B cell (primary cell): ENCODE data around the gene OLIG2. TPM values are rescaled to one million over a fixed set of nuclear protein-coding genes. Genes with fewer than 3 reads are reported as not detected.

ENCODE experiments used
- ATAC-seq: fragments of 200-7000 bp; cut with Tn5 transposase; one replicate; pipeline ENCODE4 v1.10.0; 2021; ENCODE audit warnings: low read depth, mild to moderate bottlenecking, moderate number of reproducible peaks, moderate library complexity
- CTCF ChIA-PET: fragments of 350-600 bp; sonication (Branson Sonifier 250); formaldehyde crosslinking; loops from one replicate; lab custom pipeline; 2021; ENCODE audit warnings: antibody characterized with exemption, inconsistent platforms; lab: Charles Lee
- POLR2A ChIA-PET: fragments of 350-600 bp; sonication (Branson Sonifier 250); formaldehyde crosslinking; loops from one replicate; lab custom pipeline; 2021; ENCODE audit warnings: antibody characterized with exemption; lab: Charles Lee
- DNase-seq: peaks from one replicate; pipeline ENCODE4 v3.0.0; 2013
- H2AFZ ChIP-seq: 2 replicates; pipeline ENCODE4 v1.6.1; 2012; ENCODE audit warnings: mild to moderate bottlenecking, low read depth, low read length; ENCODE audit not compliant: insufficient read depth, poor library complexity, severe bottlenecking
- H3K27ac ChIP-seq, 2 donors: 1 replicate in 1 of 2; 2 replicates in 1 of 2; pipeline ENCODE4 v1.5.1; 2012 to 2013; ENCODE audit warnings: low read length in 2 of 2, mild to moderate bottlenecking in 2 of 2, moderate library complexity in 1 of 2
- H3K27me3 ChIP-seq, 4 experiments: fragments of 200-600 bp in 1 of 4; sonication (generic) in 1 of 4; replicated peaks in 1 of 4; 1 replicate in 2 of 4; 2 replicates in 2 of 4; pipeline versions ENCODE4 v1.6.1 to v1.7.0; 2013 to 2016; ENCODE audit warnings: low read length in 3 of 4, mild to moderate bottlenecking in 2 of 4, mixed read lengths in 1 of 4, moderate library complexity in 1 of 4; ENCODE audit not compliant: insufficient read depth in 4 of 4, control insufficient read depth in 3 of 4; ENCODE audit errors: control extremely low read depth in 1 of 4
- H3K36me3 ChIP-seq, 2 experiments: replicated peaks in 1 of 2; 1 replicate in 1 of 2; 2 replicates in 1 of 2; pipeline versions ENCODE4 v1.6.1 to v1.7.1; 2013; ENCODE audit warnings: low read length in 1 of 2; ENCODE audit not compliant: insufficient read depth in 2 of 2, control insufficient read depth in 1 of 2; ENCODE audit errors: control extremely low read depth in 1 of 2, extremely low read depth in 1 of 2
- H3K4me1 ChIP-seq, 2 donors: fragments of 200-600 bp in 1 of 2; sonication (generic) in 1 of 2; 1 replicate in 1 of 2; 2 replicates in 1 of 2; pipeline versions ENCODE4 v1.5.1 to v1.6.1; 2013 to 2017; ENCODE audit warnings: low read length in 2 of 2; ENCODE audit not compliant: control insufficient read depth in 2 of 2, insufficient read depth in 2 of 2
- H3K4me2 ChIP-seq: replicated peaks from 2 replicates; pipeline ENCODE3; 2012; ENCODE audit warnings: mild to moderate bottlenecking, low read depth, low read length; ENCODE audit not compliant: poor library complexity, severe bottlenecking
- H3K4me3 ChIP-seq, 5 experiments: fragments of 200-600 bp in 1 of 5; sonication (generic) in 1 of 5; 1 replicate in 3 of 5; 2 replicates in 2 of 5; pipeline versions ENCODE4 v1.5.1 to v1.7.0; 2011 to 2016; ENCODE audit warnings: low read length in 4 of 5, mild to moderate bottlenecking in 4 of 5, low read depth in 2 of 5, control low read depth in 1 of 5, moderate library complexity in 1 of 5; ENCODE audit not compliant: insufficient read depth in 1 of 5; ENCODE audit errors: control extremely low read depth in 1 of 5, extremely low read depth in 1 of 5
- H3K79me2 ChIP-seq: fragments of 200-600 bp; sonication (generic); one replicate; pipeline ENCODE4 v1.6.0; 2016; ENCODE audit warnings: low read length; ENCODE audit not compliant: control insufficient read depth, insufficient read depth
- H3K9ac ChIP-seq: fragments of 200-600 bp; sonication (generic); 2 replicates; pipeline ENCODE4 v1.6.1; 2017; ENCODE audit warnings: mild to moderate bottlenecking, low read length, moderate library complexity
- H3K9me3 ChIP-seq, 3 donors: one replicate each; pipeline versions ENCODE4 v1.6.1 to v1.7.1; 2013; ENCODE audit warnings: low read length in 2 of 3; ENCODE audit not compliant: control insufficient read depth in 2 of 3, insufficient read depth in 1 of 3; ENCODE audit errors: control extremely low read depth in 1 of 3
- H4K20me1 ChIP-seq: 2 replicates; pipeline ENCODE4 v1.6.0; 2012; ENCODE audit warnings: mild to moderate bottlenecking, low read length; ENCODE audit not compliant: insufficient read depth, control insufficient read depth, poor library complexity, severe bottlenecking
- H3K27ac Mint-ChIP-seq: one replicate; pipeline ENCODE4 v1.8.0; 2021; ENCODE audit warnings: mixed read lengths
- H3K27me3 Mint-ChIP-seq: one replicate; pipeline ENCODE4 v1.8.0; 2021; ENCODE audit warnings: mixed read lengths
- H3K4me1 Mint-ChIP-seq: one replicate; pipeline ENCODE4 v1.8.0; 2021; ENCODE audit warnings: mixed read lengths
- H3K4me3 Mint-ChIP-seq: one replicate; pipeline ENCODE4 v1.8.0; 2021; ENCODE audit warnings: mixed read lengths
- H3K9me3 Mint-ChIP-seq: one replicate; pipeline ENCODE4 v1.8.0; 2022; ENCODE audit warnings: mixed read lengths; ENCODE audit not compliant: insufficient read depth
- EZH2 ChIP-seq: IDR thresholded peaks from 2 replicates; pipeline ENCODE4 v1.6.1; 2012; ENCODE audit warnings: borderline replicate concordance, low read depth, mild to moderate bottlenecking, moderate library complexity, low read length; ENCODE audit not compliant: insufficient read depth, poor library complexity, severe bottlenecking
- WGBS: methylation state at CpG from one replicate; pipeline ENCODE4 v1.1.5; 2013; ENCODE audit warnings: missing lambda C conversion rate; ENCODE audit not compliant: insufficient coverage; 5-methylcytosine and 5-hydroxymethylcytosine counted together
- intact Hi-C: fragments of 100-400 bp; cut with micrococcal nuclease; formaldehyde crosslinking; loops from one replicate; pipeline ENCODE4 v1.10.0; 2022
- polyA plus RNA-seq: library from polyadenylated mRNA; depleted of rRNA; stranded (reverse); fragments of >200 nt; gene quantifications from 2 replicates; pipeline ENCODE4 v1.2.3, GENCODE V29; 2012
- total RNA-seq, 2 donors: library from RNA; stranded (reverse); fragments of 120-200 nt in 1 of 2; gene quantifications; 1 replicate in 1 of 2; 2 replicates in 1 of 2; pipeline versions ENCODE4 v1.2.3 to v1.2.4, GENCODE V29; 2013 to 2022
- TF ChIP-seq, protein P1 (sequence below): fragments of 200-600 bp; IDR thresholded peaks from one replicate; pipeline ENCODE4 v1.8.0; 2022; ENCODE audit warnings: antibody characterized with exemption, mild to moderate bottlenecking

The OLIG2 gene
- total and polyA plus RNA-seq, 2 donors (not counting 1 experiment from before 2014, with no cell fraction given), result not detected

DNA sequence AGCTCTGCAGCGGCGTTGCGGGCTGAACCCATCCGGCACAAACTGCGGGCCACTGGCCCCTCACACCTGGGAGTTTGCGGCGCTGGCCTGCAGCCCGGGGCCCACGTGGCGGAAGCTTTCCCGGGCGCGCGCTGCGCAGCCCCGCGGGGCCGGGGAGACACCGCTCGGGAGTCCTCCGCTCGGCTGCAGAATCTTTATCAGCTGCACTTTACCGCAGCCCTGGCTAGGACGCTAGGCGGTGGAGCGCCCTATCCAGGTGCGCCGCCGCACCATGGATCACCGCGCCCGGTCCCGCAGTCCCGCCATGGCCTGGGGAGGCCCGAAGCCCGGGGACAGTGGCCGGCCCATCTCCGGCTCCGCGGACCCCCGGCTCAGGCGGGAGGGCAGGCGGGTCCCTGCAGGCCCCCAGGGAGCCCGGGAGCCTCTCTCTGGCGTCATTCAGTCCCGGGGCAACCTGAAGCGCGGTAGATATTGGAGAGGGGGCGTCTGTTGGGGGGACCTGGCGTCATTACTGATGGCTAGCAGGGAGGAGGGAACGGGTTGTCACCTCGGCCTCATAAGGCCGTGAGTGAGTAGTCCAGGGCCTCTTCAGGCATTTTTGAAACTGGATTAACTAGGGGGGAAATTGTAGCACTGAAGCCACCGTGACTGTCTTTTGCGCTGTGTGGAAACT, 5.7 kb upstream of the OLIG2 start:
- Histone ChIP-seq H4K20me1 (no peaks in the 10 kb centered on the region), H2AFZ (no peak overlapping the region), H3K27me3 (peaks cover 0 to 85% (median 46%) of the 10 kb centered on the region in 4 experiments), H3K79me2 (no peaks in the 10 kb centered on the region), H3K4me3 (no peak overlapping the region), H3K4me2 (peak overlapping the region; percentile 46), H3K9me3 (peaks cover 0 to 16% (median 0%) of the 10 kb centered on the region in 3 donors), H3K9ac (no peak overlapping the region), H3K4me1 (peaks cover 8 to 30% of the 10 kb centered on the region in 2 donors), H3K27ac (no peak overlapping the region), H3K36me3 (no peaks in the 10 kb centered on the region)
- DNase-seq, result peak; percentile 10
- ATAC-seq, result no peak
- Mint-ChIP-seq H3K9me3 (no peaks in the 10 kb centered on the region), H3K4me1 (peaks cover 20% of the 10 kb centered on the region), H3K27ac (no peak overlapping the region), H3K27me3 (peaks cover 79% of the 10 kb centered on the region), H3K4me3 (peak overlapping the region; percentile 16)
- CTCF ChIA-PET, result no interaction called here
- TF ChIP-seq, protein P1, sequence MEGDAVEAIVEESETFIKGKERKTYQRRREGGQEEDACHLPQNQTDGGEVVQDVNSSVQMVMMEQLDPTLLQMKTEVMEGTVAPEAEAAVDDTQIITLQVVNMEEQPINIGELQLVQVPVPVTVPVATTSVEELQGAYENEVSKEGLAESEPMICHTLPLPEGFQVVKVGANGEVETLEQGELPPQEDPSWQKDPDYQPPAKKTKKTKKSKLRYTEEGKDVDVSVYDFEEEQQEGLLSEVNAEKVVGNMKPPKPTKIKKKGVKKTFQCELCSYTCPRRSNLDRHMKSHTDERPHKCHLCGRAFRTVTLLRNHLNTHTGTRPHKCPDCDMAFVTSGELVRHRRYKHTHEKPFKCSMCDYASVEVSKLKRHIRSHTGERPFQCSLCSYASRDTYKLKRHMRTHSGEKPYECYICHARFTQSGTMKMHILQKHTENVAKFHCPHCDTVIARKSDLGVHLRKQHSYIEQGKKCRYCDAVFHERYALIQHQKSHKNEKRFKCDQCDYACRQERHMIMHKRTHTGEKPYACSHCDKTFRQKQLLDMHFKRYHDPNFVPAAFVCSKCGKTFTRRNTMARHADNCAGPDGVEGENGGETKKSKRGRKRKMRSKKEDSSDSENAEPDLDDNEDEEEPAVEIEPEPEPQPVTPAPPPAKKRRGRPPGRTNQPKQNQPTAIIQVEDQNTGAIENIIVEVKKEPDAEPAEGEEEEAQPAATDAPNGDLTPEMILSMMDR, result no peak
- POLR2A ChIA-PET, result interaction anchor here (0.6 kb wide), 1 partner anchor 300 kb away, joined by 5 read pairs; no protein-coding TSS in a partner anchor
- intact Hi-C loops, result no loop called here
- 4% methylated on average over 55 of the region's 55 CpGs for WGBS

DNA sequence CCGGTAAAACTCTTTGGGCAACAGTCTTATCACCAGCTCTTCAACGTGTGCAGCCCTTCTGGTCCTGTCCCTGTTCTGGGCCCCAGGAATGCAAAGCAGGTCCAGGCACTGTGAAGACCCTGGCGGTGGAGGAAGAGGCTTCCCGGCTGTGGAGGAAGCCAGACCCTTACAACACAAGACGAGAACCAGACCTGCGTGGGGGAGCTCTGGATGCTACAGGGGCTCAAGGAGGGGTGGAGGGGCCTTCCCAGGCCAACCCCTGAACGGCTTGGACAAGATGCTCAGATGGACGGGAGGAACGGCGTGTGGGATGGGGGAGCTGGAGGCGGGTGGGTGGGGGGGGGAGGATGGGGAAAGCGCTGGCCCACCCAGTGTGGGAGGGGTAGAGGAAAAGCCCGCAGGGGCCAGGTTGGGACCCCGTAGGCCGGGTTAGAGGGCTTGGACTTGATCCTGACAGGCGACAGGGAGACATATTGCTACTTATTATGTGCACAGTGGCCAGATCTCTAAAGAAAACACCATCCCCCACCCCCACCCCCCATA, 5.1 kb upstream of the OLIG2 start:
- no peak for TF ChIP-seq EZH2
- TF ChIP-seq, protein P1, result no peak
- no peaks in the 10 kb centered on the region for H3K36me3 ChIP-seq
- H3K79me2 ChIP-seq, result no peaks in the 10 kb centered on the region
- H3K27ac ChIP-seq, result no peak overlapping the region
- H3K27me3 Mint-ChIP-seq, result peaks cover 74% of the 10 kb centered on the region
- H3K4me1 ChIP-seq, result peaks cover 11 to 35% of the 10 kb centered on the region in 2 donors
- H3K9me3 Mint-ChIP-seq, result no peaks in the 10 kb centered on the region
- H2AFZ ChIP-seq, result no peak overlapping the region
- peaks cover 0 to 22% (median 0%) of the 10 kb centered on the region in 3 donors for H3K9me3 ChIP-seq
- intact Hi-C loops, result no loop called here
- no peak overlapping the region for H3K9ac ChIP-seq
- CTCF ChIA-PET, result no interaction called here
- no peaks in the 10 kb centered on the region for H4K20me1 ChIP-seq
- 2% methylated on average over 6 of the region's 16 CpGs for WGBS
- ATAC-seq, result no peak
- peak; percentile 11 for DNase-seq
- H3K4me3 Mint-ChIP-seq, result peak overlapping the region; percentile 16
- POLR2A ChIA-PET, result interaction anchor here (0.6 kb wide), 1 partner anchor 301 kb away, joined by 5 read pairs; no protein-coding TSS in a partner anchor
- peak overlapping the region; percentile 46 for H3K4me2 ChIP-seq
- peaks cover 20% of the 10 kb centered on the region for H3K4me1 Mint-ChIP-seq
- H3K27me3 ChIP-seq, result peaks cover 0 to 86% (median 49%) of the 10 kb centered on the region in 4 experiments
- no peak overlapping the region for H3K4me3 ChIP-seq
- H3K27ac Mint-ChIP-seq, result no peak overlapping the region
